GM18861 (cell line): ENCODE measurements around the gene RAB7B.

Experiments used
- ATAC-seq: cut with Tn5 transposase; IDR thresholded peaks from one replicate; pipeline ENCODE4 v1.9.1; 2021; ENCODE audit not compliant: unreplicated experiment

RAB7B gene

GRCh38 chr1:205975387-205975998, 27.7 kb downstream of the RAB7B start:
- no peak for ATAC-seq

GRCh38 chr1:205974712-205975111, 28.5 kb downstream of the RAB7B start:
- ATAC-seq, result no peak

DNA sequence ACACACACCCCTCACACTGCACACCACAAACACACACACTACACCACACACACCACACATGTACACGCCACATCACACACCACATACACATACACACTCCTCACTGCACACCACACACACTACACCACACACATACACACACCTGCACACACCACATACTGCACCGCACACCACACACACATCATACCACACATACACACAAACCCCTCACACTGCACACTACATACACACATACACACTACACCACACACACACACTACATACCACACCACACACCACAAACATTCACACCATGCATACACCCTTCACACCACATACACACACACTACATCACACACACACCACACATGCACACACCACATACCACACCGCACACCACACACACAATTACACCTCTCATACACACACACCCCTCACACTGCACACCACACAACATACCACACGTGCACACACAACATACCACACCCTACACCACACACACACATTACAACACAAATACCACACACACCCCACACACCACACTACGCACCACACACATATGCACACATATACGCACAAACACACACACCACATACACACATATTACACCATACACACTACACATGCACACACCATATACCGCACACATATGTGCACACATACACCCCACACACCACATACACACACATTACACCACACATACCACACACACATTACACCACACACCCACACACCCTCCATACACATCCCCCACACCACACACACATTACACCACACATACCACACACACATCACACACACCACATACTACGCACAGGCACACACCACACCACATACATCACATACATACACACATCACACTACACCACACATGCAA, 29.6 kb downstream of the RAB7B start:
- no peak for ATAC-seq

DNA sequence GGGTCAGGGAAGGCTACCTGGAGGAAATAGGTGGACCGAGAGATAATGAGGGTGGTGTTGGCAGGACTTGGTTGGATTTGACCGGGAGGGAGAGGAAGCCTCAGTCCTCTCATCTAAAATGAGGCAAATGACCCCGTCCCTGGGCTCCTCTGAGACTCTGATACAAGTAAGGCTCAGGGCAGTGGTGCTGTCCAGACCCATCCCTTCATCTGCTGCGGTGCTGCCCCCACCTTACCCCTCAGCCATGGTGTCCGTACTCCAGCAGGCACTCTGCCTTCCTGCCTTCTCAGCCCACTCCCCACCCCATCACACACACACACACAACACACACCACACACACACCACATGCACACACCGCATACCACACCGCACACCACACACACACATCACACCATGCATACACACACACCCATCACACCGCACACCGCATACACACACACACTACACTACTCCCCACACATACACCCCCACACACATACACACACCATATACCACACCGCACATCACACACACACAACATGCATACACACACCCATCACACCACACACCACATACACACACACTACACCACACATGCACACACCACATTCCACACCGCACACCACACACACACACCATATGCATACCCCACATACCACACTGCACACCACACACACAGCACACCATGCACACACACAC, 30.6 kb downstream of the RAB7B start:
- no peak for ATAC-seq

DNA sequence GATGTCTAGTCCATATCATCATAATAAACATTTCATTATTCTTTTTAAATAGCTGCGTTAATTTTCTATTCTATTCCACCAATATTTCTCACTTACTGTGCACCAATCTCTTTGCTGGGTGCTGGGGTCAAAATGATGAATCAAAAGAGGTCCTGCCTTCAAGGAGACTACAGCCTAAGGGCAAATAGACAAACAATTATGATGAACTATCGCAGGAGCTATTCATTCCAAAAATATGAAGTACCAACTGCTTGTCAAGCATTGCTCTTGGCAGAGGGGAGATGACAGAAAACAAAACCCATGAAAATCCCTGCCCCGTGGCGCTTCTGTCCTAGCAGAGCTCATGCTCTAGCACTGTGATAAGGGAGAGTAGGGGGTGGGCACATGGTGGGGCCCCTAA, 31.1 kb downstream of the RAB7B start:
- no peak for ATAC-seq

DNA sequence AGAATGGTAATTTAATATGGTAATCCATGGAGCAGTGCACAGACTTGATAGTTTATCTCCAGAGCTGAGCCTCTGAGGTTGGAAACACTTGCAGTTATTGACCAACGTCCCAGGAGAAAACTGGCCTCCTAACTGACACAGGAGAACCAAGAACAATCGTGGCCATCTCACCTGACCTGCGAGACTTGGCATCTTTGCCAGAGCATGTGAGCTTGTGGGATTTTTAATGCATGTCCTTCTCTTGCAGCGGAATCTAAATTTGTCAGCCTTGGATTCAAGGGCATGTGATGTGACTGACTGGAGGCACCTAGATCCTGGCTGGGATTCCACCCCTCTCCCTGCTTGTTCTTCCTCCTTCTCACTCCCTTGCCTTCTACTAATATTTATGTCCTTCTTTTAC, 32.1 kb downstream of the RAB7B start:
- ATAC-seq, result no peak

GRCh38 chr1:205970486-205970885, 32.7 kb downstream of the RAB7B start:
- no peak for ATAC-seq

GRCh38 chr1:205969229-205969628, 34.0 kb downstream of the RAB7B start:
- no peak for ATAC-seq

- ATAC-seq, result no peak
Observed at GRCh38 chr1:205967554-205968335, 35.5 kb downstream of the RAB7B start.

GRCh38 chr1:205965036-205965884, 37.9 kb downstream of the RAB7B start:
- ATAC-seq, result no peak

DNA sequence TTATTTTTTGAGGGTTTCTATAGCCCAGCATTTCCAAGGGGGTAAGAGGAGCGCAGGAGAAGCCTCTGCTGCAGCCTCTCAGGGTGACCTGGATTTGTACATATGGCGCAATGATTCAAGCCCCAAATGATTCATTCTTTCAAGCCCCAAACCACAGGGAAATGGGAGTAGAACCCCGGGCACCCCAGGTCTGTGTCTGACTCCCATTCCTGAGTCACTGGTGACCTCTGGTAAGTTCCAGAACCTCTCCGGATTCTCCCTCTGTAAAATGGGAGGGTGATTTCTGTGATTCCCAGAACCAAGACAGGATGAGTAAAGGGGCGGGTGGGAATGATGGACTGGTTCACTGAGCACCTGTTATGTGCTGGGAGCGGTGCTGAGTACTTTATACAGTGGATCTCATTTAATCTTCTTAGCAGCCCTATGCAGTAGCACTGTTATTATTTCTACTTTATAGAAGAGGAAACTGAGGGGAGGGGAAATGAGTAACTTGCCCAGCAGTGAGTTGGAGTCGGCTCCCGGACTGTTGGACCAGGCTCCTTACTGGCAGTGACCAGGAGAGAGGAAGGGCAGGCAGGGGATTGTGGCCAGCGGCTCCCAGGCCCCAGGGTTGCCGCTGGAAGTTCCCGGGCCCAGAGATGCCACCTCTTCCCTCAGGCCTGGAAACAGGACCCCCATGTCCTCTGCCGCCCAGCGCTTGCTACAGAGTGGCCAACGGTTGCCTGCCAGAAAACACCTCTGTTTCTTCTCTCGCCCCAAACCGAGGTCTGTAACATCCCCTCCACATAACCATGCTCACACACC, 39.6 kb downstream of the RAB7B start:
- ATAC-seq, result no peak

DNA sequence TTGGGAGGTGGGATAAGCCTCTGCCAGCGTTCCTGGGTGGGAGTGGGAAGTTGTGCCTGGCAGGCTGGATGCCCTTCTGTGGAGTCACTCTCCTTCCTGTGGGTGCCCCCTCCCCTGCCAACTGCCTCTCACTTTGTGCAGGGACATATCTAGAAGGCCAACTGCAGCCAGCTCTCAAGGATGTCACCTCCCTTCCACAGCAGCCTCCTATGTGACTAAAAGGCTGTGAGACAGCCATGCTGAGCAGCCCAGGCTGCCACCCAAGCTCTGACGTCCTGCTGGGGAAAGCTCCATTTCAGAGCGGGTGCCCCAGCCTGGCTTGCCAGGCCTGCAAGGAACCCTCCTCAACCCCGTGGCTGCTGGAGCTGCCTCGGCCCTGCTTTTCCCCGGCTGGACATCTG, 40.4 kb downstream of the RAB7B start:
- ATAC-seq, result no peak

GRCh38 chr1:205961991-205962820, 41.0 kb downstream of the RAB7B start:
- ATAC-seq, result no peak

DNA sequence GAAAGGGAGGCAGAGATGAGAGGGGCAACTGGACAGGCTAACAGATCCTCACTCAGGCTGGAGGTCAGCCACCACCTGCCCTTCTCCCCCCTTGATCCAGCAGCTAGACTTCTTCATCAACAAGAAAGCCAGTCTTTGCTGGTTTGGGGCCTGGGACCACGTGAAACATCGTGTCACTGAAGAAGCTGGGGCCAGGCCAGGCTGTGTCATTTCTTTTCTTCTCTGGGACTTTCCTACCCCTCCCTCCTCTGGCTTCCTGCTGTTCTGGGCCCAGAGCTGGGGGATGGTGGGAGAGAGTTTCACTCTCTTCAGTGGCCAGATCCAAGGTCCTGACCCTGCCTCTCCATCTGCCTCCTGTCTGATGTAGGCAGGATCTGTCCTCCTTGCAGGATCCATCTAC, 41.8 kb downstream of the RAB7B start:
- no peak for ATAC-seq

DNA sequence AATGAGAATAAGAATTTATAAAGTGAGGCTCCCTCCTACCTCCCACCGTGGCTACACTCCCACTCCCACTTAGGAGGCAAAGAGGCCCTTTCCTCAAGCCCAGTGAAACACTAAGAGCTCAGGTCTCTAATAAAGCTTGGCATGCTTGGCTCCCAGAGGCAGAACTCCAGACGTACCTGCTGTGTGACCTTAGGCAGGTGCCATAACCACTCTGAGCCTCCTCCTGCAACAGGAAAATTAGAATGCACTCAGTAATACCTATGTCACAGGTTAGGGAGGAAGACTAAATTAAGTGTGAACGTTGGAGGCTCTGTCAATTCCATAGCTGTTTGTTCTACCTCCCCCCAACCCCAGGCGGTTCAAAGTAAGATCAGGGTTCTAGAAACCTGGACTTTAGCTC, 43.4 kb downstream of the RAB7B start:
- ATAC-seq, result no peak

- ATAC-seq, result no peak
Observed at GRCh38 chr1:205955499-205955898, 47.7 kb downstream of the RAB7B start.

DNA sequence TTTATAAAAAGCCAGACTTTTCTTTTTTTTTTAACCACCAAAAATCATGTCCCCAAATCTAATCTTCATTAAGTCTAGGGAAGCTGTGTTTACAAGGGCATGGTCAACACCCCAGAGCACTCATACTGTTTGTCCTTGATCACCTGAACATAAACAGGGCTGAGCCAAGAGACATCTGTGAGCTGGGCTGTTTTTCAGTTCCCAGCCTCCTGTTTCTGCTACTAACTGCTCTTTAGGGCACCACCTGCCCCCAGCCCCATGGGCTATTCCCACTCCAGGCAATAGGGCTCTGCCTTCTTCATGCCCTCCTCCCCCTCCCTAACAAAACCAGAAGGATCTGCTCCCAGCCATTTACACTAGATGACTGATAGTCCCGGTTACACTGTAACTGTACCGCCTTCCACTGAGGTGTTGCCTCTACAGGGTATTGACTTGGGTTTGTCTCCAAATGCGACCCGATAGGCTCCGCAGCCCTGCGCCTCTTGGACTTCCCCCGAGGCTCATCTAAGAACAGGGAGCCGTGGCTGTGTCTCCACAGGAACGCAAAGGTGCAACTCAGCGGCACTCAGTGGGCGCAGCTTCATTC, 48.3 kb downstream of the RAB7B start:
- no peak for ATAC-seq

- ATAC-seq, result no peak
Observed at GRCh38 chr1:205951746-205952145, 51.4 kb downstream of the RAB7B start.
